CD1c-positive myeloid dendritic cell (primary cell): ENCODE data around the gene SYDE1.
A peak's percentile ranks its signal among the peaks of the same experiment; 100 is the strongest.

ENCODE experiments used
- DNase-seq: peaks from one replicate; pipeline ENCODE4 v3.0.0-alpha.2; 2016; ENCODE audit errors: extremely low spot score

SYDE1 gene

DNA sequence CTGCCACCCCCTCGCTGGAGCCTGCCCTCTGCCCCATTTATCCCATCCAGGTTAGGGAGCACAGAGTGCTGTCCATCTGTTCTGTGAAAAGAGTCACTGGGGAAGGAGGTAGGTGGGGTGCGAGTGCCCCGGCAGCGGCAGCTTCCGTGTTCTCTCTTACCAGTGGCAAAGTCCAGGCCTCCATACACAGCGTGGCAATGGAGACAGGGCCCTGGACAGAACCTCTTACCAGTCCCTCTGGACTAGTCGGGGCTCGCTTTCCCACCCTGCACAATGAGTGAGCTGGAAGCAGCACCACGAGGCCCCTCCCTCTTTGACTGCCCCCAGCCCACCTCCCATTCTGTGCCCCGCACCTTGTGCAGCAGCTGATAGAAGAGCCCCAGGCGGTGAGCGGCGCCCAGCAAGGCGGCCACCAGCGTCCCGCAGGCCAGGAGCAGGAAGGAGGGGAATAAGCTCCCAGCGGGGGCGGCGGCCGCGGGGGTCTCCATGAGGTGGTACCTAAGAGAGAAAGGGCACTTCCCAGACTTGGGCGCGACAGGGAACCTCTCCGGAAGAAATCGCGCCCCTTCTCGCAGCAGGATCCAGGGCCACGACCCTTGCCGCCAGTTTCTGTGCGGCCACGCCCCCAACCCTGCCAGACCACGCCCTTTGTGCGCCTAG, 17.5 kb downstream of the SYDE1 start:
- peak; percentile 10 for DNase-seq

DNA sequence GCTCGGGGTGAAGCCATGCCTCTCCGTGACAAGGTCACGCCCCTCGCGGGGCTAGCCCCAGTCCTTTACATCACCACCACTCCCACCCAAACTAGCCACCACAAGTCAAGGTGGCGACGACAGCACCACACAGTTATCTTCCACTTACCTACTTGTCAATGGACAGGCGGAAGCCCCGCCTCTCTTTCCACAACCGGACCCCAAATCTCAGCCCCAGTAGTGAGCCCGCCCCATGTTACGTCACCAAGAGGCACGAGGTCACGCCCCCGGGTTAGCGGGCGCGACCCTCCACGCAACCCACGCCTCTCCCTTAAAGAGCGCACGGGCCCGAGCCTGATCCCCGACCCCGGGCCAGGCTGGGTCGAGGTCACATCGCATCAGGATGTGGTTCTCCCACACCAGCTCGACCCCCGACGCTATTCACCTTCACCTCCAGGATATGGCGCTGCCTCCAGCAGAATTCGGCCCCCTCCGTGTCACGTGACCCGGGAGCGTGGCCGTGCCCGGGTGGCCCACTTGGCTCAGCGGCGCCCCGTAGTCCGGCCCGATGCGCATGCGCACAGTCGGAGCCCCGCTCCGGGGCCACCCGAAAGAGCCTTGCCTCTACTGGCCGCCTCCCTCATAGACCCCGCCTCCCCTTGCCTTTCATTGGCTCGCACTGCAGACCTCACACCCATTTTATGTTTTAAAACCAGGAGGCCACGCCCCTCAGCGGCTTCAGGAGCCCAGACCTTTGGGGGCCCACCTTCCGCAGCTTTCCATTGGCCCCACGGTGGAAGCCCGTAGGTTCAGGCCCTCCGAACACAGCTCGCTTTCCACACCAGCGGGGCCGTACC, 18.2 kb downstream of the SYDE1 start:
- DNase-seq = peak; percentile 99

DNA sequence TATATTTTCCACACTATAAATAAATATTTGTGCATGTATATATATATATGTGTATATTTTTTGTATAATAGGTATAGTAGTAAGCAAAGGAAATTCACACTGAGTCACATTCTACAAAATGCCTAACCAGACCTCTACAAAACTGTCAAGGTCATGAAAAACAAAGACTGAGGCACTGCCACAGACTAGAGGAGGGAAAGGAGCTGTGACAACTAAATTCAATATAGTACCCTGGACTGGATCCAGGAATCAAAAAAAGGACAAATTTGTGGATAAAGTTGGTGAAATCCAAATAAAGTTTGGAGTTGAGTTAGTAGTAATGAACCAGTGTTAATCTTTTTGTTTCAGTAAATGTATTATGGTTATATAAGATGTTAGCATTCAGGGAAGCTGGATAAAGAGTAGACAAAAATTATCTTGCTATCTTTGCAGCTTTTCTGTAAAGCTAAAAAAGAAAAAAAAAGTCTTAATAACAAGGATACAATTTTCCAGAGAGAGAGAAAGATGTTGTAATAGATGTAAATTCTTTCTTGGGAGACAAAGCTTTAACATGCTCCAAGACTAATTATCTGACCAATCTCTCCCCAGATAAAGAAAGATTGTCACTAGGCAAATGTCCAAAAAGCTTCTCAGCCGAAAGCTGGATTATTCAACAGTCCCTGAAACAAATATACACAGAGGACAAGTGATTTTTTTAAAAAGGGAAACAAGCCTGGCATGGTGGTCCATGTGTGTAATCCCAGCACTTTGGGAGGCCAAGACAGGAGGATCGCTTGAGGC, 19.1 kb downstream of the SYDE1 start:
- peak; percentile 7 for DNase-seq

DNA sequence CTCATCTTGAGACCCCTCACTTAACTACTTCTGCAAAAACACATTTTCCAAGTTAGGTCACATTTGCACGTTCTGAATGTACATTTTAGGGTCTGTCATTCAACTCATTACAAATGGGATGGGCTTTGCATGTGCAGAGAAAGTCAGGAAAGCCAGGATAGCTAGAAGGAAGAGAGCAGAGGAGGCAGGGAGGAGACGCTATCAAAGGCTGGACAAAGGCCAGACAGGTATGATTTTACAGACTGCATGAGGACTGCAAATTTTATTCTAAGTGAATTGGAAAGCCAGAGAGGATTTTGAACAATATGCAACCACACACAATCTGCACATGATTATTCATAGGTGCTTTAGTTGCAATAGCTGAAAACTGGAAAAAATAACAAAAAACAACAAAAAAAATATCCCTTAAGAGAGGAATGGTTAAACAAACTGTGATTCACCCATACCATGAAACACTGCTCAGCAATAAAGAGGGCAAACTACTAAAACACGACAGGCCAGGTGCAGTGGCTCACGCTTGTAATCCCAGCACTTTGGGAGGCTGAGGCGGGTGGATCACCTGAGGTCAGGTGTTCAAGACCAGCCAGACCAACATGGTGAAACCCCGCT, 21.1 kb downstream of the SYDE1 start:
- no peak for DNase-seq

DNA sequence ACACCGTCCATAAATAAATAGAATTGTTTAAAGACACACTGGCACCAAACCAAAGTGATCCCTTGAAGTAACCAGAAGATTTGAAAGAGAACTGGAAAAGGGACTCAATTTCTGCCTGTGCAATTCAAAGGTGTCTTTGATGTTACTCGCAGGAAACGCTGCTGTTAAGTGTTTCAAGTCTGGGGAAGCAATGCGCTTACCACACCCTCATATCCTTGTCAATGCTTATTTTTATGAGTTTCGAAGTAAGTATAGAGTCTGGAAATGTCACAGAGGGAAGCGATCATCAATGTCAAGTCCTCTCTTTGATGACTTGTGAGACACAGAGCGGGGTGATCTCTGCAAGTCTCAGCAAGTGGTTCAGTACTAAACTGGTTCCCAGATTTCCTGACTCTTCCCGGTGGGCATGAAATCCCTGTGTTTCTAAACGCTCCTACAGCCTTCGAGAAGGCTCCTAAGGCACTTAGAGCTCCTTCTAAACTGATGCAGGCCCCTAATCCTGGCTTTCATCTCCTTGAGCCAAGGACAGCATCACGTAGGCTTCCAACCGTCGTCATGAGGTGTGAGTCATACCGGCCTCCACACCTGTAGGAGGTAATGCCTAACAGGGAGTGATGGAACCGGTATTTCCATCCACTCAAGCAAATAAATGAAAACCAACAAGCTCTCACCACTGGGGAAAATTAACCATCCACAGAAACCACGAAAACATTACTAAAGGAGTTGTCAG, 22.8 kb downstream of the SYDE1 start:
- no peak for DNase-seq

DNA sequence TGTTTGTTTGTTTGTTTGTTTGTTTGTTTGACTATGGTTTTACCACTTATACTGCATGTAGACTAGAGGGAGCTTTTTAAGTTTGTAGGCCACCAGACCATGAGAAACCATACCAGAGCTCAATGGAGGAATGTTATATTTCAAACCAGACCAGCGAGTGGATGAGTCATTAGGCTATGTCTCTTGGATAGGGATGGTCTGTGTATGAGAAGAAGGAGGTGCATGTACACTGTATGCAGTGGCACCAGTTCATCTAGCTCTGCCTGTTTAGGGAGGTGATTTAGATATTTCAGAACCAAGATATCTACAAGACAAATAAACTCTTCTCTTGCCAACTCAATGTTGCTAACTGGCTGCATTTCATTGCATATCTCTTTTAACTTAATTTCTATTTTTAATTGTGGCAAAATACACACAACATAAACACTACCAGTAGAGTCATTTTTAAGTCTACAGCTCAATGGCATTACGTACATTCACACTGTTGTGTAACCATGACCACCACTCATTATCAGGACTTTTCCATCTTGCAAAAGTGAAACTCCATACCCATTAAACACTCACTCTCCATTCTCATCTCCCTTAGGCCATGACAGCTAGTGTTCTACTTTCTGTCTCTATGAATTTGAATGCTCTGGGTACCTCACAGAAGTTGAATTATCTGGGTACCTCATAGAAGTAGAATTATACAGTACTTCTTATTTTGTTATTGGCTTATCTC, 29.2 kb downstream of the SYDE1 start:
- no peak for DNase-seq

DNA sequence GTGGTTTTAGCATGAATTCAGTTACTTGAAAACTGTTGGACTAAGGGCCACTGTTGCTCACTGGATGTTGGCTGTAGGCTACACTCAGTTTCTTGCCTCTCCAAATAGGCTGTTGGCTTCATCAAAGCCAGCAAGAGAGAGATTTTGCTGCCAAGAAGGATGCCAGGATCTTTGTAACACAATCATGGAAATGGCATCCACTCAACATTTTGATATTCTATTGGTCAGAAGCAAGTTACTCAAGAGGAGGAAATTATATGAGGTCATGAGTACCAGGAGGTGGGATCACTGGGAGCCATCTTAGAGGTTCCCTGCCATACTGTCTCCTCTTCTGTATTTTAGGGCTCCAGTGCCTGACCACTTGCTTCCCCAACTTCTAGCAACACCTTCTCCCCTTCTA, 30.6 kb downstream of the SYDE1 start:
- no peak for DNase-seq

DNA sequence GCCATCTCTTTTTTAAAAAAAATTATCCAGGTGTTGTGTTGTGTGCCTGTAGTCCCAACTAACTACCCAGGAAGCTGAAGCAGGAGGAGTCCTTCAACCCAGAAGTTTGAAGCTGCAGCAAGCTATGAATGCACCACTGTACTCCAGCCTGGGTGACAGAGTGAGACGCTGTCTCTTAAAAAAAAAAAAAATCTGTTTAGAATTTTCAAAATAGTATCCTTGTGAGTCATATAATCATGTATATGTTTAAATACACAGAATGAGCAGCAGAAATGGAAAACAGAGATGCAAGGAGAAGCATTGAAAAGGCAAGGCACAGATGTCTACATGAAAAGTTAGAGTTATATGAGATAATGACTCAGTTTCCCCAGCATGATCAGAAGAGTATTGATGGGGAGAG, 31.2 kb downstream of the SYDE1 start:
- no peak for DNase-seq

DNA sequence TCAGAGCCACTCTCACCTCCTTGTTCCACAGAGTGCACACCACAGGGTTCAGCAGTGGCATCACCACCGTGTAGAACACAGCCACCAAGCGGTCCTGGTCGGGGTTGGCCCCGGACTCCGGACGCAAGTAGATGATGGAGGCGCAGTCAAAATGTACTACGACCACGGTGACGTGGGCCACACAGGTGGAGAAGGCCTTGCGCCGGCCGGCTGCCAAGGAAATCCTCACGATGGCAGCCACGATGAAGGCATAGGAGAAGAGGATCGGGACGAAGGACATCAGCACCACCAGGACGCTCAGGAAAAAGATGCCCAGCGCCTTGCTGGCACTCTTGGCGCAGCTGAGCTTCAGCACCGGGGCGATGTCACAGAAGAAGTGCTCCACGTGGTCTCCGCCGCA, 33.9 kb downstream of the SYDE1 start:
- DNase-seq = no peak

DNA sequence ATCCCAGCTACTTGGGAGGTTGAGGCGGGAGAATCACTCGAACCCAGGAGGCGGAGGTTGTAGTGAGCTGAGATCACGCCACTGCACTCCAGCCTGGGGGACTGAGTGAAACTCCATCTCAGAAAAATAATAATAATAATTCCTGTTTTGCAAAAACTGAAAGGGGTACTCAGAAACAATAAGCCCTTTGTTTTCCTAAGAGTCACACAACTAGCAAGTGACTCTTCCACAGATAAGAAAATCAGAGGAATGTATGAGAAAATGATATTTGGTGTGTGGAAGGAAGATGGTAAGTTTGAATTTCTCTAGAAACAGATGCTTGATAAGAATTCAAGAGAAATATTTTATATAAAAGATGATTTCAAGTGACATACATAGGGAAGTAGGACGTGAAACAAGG, 35.1 kb downstream of the SYDE1 start:
- DNase-seq = no peak

DNA sequence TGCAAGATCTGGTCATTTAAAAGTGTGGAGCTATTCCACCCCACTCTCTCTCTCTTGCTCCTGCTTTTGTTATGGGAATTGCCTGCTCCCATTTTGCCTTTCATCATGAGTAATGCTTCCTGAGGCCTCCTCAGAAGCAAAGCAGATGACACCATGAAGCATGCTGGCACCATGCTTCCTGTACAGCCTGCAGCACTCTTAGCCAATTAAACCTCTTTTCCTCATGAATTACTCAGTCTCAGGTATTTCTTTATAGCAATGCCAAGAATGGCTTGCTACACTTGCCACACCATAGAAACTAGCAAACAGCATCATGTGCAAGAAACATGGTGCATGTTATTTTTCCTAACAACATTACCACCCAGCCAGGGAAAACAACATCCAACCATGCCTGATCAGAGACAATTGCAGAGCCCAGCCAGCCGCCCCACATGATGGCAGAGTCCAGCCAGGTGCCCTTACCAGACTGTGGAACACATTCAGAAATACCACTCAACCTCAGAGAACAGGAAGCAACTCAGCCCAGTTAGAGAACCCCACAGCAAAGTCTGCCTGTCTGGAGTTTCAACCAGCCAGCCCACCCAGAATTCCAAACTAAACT, 36.9 kb downstream of the SYDE1 start:
- DNase-seq = no peak

DNA sequence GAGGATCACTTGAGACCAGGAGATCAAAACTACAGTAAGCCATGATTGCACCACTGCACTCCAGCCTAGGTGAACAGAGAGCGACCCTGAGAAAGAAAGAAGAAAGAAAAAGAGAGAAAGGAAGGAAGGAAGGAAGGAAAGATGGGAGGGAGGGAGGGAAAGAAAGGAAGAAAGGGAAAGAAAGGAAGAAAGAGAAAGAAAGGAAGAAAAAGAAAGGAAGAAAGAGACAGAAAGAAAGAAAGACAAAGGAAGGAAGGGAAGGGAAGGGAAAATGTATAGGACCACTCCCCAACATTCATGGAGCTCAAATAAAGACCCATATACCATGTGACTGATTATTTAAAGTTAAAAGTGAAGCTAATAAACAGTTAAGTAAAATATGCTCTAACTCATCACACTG, 39.9 kb downstream of the SYDE1 start:
- no peak for DNase-seq

DNA sequence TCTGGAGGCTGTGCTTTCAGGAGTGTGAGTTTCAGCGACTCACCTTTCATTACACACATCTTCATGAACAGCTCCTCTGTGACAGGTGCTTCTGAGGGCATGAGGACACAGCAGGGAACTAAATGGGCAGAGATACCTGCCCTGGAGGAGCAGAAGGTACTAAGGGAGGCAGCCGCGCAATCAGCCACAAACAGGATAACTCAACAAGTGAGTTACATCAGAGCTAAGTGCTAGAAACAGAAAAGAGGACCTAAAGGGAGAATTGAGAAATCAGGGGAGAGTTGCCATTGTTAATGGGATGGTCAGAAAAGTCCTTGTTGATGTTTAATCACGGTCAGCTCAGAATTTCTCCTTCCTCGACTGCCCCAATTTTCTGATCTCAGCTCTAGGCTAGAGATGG, 42.5 kb downstream of the SYDE1 start:
- peak; percentile 10 for DNase-seq

DNA sequence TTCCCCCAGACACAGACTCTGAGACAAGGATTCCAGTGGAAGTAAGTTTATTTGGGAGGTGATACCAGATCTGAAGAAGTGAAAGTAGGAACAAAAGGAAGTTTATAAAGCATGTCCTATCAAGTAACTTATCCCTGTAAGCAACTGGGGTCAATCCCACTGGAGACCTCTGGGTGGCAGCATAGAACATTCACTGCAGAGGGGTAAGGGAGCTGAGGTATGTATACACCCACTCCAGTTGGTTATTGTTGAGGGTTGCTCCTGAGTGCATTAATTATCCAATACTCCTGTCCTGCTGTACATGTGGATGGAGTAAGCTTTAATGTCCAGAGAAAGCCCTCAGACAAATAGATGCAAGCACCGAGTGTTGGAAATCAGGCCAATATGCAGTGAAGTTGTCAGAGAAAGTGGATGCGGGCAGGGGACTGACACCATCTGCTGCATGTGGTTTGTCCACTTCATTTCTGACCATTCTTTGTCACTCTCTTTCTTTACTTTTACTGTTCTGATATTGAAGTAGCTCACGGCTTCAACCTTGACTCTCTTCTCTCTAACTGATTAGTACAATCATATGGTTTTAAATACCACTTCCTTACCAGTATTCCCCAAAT, 46.9 kb downstream of the SYDE1 start:
- peak; percentile 65 for DNase-seq

DNA sequence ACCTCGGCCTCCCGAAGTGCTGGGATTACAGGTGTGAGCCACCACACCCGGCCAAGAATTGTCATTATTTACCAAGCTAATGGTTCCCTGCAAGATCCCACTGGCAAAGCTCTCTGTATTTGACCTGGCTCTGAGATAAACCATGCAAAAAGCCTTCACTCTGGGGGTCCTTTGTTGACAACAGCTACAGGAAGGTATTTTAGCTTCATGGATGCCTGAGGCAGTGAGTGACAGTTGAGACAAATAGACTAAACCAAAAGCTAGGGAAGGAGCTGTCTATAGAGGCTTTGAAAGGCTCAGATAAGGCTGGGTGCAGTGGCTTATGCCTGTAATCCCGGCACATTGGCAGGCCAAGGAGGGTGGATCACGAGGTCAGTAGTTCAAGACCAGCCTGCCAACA, 48.1 kb downstream of the SYDE1 start:
- no peak for DNase-seq

DNA sequence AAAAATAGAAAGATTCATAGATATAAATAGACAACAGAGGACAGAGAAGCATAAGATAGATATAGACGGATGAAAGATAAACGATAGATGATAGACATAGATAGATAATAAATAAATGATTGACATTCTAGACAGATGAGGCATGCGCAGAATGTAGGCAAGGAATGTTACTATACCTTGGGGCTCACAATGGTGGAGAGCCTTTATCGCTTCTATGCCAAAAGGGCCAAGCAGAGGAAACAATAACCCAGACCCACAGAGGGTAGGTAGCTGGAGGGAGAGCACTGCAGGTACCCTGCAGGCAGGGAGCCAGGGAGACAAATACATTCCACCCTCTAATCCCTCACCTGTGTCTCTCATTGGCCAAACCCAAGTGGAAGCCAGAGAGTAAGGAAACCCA, 49.2 kb downstream of the SYDE1 start:
- DNase-seq = no peak

DNA sequence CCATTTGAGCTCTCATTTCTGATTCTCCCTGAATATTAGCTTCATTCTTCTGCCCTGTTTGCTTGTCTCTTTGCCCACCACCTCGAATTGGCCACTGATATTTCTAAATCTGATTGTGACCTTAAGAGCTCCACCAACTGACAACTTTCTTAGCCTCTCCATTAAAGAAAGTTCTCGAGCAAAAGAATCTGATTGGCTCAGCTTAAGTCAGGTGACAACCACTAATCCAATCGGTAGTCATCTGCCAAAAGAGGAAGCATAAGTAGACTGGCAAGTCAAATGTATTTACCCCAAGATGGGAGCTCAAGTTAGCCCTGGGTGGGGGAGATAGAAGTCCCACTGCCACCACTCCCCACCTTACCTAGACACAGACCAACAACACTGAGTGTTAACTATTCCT, 52.0 kb downstream of the SYDE1 start:
- DNase-seq = no peak

DNA sequence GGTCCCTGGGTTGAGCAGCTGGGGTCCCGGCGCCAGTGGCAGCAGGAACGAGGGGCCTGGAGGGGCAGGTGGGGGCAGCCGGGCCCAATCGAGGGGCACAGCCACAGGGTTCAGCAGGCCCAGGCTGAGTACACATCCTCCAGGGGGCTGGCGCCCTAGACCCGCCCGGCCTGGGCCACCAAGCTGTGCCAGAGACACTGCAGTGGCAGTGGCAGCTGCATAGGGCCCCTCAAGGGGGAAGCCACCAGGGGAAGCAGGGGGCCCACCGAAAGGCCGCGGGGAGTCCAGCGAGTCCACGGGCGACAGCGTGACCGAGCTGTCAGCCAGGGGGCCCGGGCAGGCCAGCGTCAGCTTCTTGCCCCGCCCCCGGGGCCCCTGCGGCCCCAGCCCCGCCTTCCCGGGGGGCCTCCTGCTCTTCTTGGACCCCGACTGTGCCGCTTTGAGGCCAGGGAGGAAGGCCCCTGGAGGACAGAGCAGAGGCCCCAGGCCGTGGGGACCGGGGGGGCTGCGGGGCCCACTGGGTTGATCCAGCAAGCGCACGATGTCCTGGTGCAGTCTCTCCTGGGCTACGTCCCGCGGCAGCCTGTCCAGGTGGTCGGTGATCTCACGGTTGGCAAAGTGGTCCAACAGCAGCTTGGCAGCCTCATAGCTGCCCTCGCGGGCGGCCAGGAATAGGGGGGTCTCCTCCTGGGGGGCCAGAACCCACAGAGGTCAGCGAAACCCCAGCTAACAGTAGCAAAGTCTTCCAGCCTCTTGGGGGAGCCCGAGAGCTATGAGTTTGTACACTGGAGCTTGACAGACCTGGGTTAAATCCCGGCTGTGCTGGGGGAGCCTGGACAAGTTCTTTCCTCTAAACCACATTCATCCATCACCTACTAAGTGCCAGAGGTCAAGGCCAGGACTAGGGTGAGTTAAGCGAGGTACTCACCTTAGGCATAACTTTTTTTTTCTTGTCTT, 54.1 kb downstream of the SYDE1 start:
- no peak for DNase-seq
